GM19240 (cell line): Measurements from ENCODE around the gene DUSP8.
A peak's percentile ranks its signal among the peaks of the same experiment; 100 is the strongest.
"Not testable (repeated sequence)": the region's sequence is repeated elsewhere in the genome, so short reads cannot be mapped to it uniquely, and the experiment has no call there.

ENCODE experiments used
- DNase-seq: peaks from one replicate; pipeline ENCODE4 v3.0.0; 2011; ENCODE audit warnings: low spot score; ENCODE audit not compliant: insufficient read length

Gene DUSP8

DNA sequence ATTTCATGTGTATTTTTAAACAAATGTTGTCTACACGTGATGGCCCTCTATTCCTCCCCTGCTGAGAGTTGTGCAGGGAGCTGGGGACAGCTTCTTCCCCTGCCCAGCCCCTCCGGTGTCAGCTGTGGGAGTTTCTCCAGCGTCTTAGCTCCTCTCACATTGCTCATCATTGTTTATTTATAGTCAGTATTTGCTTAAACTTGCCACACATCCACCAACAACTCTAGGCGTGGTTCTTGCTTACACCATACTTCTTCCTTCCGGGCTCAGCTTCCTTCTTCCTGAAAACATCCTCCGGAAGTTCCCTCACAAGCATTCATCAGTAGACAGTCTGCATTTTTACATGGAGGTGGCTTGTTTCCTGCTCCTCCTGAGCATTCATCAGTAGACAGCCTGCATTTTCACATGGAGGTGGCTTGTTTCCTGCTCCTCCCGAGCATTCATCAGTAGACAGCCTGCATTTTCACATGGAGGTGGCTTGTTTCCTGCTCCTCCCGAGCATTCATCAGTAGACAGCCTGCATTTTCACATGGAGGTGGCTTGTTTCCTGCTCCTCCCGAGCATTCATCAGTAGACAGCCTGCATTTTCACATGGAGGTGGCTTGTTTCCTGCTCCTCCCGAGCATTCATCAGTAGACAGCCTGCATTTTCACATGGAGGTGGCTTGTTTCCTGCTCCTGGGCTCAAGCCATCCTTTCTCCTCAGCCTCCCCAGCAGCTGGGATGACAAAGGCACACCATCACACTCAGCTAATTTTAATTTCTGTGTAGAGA is 17.3 kb upstream of the DUSP8 start:
- not testable (repeated sequence) for DNase-seq

DNA sequence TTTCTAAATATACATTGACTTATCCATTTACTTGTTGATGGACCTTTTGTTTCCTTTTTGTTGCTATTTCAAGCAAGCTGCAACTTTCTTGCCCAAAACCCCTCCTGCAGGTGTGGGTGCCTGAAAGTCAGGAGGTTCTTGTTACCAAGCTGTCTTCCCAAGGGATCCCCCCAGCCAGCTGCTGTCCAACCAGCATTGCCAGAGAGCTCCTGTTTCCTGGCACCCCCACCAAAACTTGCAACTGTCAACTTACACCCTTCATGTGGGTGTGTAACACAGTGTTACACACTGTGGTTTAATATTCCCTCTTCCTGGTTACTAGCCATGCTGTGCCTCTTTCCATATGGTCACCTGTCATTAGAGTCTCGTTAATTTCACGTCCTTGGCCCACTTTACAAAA is 14.6 kb upstream of the DUSP8 start:
- DNase-seq, result no peak

DNA sequence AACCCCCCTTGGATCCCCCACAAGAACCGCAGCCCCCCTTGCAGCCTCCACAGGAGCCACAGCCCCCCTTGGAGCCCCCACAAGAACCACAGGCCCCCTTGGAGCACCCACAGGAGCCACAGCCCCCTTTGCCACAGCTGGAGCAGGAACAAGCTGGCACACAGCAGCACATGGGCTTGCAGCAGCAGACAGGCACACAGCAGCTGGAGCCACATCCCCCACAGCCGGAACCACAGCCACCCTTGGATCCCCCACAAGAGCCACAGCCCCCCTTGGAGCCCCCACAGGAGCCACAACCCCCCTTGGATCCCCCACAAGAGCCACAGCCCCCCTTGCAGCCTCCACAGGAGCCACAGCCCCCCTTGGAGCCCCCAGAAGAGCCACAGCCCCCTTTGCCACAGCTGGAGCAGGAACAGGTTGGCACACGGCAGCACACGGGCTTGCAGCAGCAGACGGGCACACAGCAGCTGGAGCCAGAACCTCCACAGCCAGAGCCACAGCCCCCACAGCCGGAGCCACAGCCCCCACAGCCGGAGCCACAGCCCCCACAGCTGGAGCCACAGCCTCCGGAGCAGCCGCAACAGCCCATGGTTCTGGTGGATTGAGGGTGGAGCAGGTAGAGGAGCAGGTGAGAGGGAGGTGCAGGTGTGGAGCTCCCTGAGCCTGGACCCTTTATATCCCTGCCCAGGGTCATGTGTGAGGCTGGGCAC is 12.7 kb upstream of the DUSP8 start, which contains the start of gene KRTAP5-1:
KRTAP5-1 (minus strand) TSS at position 623 of the 710 bp plus-strand sequence; CDS start at position 589, 34 bp downstream.
- not testable (repeated sequence) for DNase-seq

DNA sequence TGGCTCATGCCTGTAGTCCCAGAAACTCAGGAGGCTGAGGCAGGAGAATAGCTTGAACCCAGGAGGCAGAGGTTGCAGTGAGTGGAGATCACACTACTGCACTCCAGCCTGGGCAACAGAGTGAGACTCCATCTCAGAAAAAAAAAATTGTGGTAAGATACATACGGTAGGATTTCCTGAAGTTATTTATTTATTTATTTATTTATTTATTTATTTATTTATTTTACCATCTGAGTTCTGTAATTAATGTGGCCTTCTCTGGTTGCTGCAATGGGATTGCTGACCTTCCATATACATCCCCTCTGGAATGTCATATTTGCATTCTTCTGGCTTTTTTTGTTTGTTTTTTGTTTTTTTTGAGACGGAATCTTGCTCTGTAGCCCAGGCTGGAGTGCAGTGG is 10.8 kb upstream of the DUSP8 start:
- DNase-seq, result not testable (repeated sequence)

DNA sequence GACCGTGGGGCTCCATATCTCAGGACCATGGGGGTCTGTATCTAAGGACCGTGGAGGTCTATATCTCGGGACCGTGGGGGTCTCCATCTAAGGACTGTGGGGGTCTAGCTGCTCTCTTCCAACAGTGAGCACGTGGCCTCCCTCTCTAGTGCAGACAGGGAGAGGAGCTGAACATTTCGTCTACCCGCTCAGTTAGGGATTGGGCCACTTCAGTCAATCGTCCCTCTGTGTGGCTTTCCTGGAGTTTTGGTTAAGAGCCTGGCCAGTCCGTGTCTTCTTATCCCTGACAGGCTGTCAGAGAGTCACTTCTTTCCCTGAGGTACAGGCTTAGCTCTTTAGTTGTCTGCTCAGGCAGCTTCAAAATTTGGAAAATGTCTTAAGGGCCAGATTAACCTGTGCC is 9.9 kb upstream of the DUSP8 start:
- DNase-seq, result no peak

- DNase-seq, result no peak
Measured at GRCh38 chr11:1576825-1577224, 4.8 kb upstream of the DUSP8 start.

- DNase-seq, result not testable (repeated sequence)
Measured at GRCh38 chr11:1575756-1576155, 3.7 kb upstream of the DUSP8 start.

GRCh38 chr11:1574933-1575242 is 2.8 kb upstream of the DUSP8 start:
- no peak for DNase-seq

GRCh38 chr11:1574238-1574932 is 2.3 kb upstream of the DUSP8 start:
- peak; percentile 62 for DNase-seq

GRCh38 chr11:1573903-1574237 is 1.8 kb upstream of the DUSP8 start:
- DNase-seq, result no peak

GRCh38 chr11:1573077-1573902 is 1.2 kb upstream of the DUSP8 start:
- DNase-seq, result no peak

DNA sequence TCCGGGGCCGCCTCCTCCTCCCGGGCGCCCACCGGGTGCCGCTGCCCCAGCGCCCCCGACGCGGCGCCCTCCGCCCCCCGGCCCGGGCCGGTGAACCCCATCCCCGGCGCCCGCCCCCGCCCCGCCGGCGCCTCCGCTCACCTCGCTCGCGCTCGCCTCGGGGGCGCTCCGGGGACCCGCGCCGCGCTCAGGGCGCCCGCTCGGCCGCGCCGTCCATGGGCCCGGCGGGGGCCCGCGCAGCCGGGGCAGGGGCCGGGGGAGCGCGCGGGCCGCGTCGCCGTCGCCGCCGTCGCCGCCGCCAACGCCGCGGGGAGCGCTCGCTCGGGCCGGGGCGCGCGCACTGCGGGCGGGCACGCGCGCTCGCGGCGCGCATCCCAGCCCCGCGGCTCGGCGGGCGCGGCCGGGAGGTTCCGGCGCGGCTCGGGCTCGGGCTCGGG is 293 bp downstream of the DUSP8 start:
- no peak for DNase-seq

- no peak for DNase-seq
Measured at GRCh38 chr11:1570896-1571759, 943 bp downstream of the DUSP8 start.

DNA sequence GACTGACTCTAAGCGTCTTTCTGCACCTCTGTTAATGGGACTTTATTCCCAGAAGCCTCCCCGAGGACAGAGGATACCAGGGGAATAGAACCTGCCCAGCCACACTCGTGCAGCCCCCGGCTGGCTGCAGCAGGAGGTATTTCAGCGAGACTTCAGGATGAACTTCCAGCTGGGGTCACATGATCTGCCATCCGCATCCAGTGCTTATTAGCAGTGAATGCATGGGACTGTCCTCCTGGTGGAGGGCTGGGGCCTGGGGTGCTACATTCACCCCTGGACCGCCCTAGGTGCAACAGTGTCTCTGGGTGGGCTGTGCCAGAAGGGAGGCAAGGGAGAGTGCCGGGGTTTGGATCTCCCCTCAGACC is 1.6 kb downstream of the DUSP8 start:
- no peak for DNase-seq

DNA sequence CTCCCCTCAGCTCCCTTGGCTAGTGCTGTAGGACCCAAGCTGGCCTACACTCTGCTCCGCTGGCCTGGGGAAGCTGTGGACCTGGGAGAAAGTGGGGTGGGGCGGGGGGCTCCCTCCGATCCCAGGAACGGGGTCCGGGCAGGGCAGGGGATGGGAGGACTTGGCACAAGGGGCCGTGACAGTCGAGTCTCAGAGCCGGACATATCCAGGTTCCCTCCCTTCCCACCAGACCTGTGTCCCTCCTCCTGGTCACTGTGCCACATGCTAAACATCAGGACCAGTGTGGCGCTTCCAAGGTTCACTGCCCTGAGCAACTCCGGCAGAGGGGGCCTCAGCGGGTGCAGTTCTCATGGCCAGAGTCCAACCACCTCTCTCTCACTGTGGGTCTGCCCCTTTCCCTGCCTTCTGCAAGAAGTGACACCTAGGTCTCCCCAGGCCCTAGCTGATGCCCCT is 2.0 kb downstream of the DUSP8 start:
- DNase-seq, result no peak

DNA sequence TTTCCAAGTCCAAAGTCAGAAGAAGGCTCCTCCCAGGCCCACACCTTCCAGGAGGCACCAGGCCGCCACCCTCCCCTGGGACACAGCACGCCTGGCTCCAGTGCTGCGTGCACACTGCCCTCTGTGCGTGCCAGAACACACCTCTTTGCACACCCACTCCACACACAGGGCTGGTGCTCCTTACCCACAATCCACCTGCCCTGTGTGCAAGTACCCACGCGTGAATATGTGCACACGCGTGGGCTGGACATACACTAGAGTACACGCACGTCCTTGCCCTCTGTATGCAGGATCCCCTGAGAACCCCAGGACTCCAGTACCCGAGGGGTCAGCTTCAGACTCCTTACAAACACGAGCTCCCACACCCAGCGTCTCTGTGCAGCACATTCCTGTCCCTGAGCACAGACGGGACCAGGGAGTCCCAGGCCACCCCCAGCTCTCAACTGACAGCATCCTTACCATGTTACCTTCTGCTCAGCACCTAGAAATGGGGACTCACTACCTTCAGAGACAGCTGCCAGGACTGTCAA is 2.8 kb downstream of the DUSP8 start:
- no peak for DNase-seq

DNA sequence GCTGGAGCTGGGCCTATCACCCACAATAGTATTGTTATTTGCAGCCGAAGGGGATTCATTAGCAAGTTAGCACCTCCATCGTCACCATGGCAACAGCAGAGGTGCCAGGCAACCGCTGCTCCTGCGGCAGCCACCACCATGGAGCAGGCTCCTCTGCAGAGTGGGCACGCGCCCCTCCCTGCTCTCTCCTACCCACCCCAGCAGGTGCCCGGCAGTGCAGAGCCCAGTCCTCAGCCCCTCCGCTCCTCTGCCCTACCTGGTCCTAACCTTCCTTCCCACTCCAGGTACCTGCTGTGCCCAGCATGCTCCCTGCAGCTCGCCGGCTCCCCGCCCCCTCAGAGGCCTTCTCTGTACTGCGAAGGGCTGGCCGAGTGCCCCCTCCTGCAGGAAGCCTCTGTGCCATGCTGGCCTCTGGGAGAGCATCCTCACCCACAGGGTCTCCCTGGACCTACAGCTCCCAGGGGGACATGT is 3.6 kb downstream of the DUSP8 start:
- no peak for DNase-seq

DNA sequence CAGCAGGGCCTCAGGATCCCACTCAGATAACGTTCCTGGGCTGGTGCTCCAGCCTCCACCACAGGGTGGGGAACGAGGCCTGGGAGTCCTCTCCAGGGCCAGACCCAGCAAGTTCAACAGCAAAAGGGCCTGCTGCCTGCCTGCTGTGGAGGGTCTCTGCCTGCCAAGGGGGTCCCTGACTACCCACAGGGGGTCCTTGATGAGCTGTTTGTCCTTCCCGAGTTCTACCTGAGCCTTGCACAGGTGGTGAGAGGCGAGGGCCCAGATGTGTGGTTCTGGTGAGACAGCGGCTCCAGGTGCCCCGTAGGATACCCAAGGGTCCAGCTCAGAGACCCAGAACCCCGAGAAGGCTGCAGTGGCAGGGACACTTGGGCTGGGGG is 4.4 kb downstream of the DUSP8 start:
- no peak for DNase-seq

- no peak for DNase-seq
Measured at GRCh38 chr11:1567052-1567720, 4.9 kb downstream of the DUSP8 start.
